BE2C (cell line): ENCODE results near the gene POLE.

Experiments
- DNase-seq: peaks from one replicate; pipeline ENCODE4 v3.0.0-alpha.2; 2020
- H3K27me3 ChIP-seq: fragments of 250-450 bp; sonication (Bioruptor Pico); 2 replicates; pipeline ENCODE4 v1.5.1; 2020; ENCODE audit warnings: mild to moderate bottlenecking
- H3K36me3 ChIP-seq: fragments of 250-450 bp; sonication (Bioruptor Pico); 2 replicates; pipeline ENCODE4 v1.5.1; 2020; ENCODE audit warnings: mild to moderate bottlenecking
- H3K4me1 ChIP-seq: fragments of 250-450 bp; sonication (Bioruptor Pico); 2 replicates; pipeline ENCODE4 v1.5.1; 2020
- H3K4me3 ChIP-seq: 2 replicates; pipeline ENCODE4 v1.5.1; 2011; ENCODE audit warnings: low read depth, low read length
- H3K9me3 ChIP-seq: fragments of 250-450 bp; sonication (Bioruptor Pico); 2 replicates; pipeline ENCODE4 v1.5.1; 2020
- TF ChIP-seq, protein P1 (sequence below): IDR thresholded peaks from 2 replicates; pipeline ENCODE4 v1.5.1; 2012; ENCODE audit warnings: mild to moderate bottlenecking, low read depth, low read length

The POLE gene

DNA sequence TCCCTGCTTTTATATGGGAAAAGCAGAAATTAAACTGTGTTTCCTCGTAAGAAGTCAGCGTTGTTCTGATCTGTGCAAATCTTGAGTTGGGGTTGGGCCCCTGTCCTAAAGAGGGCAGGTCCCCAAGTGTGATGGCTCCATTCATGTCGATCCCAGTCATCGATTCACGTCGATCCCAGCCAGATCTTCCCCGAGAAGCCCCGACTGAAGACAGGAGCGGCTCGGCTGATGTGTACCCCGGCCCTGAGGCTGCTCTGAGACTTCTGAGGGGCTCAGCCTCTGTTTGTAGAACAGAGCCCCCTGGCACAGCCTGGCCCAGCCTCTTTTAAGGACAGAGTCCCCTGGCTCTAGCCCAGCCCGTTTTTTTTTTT is 32.8 kb upstream of the POLE start:
- Histone ChIP-seq H3K4me1 (no peaks in the 10 kb centered on the region), H3K27me3 (no peaks in the 10 kb centered on the region), H3K9me3 (no peaks in the 10 kb centered on the region), H3K36me3 (peaks cover 85% of the 10 kb centered on the region), H3K4me3 (no peak overlapping the region)
- no peak for DNase-seq
- TF ChIP-seq, protein P1, sequence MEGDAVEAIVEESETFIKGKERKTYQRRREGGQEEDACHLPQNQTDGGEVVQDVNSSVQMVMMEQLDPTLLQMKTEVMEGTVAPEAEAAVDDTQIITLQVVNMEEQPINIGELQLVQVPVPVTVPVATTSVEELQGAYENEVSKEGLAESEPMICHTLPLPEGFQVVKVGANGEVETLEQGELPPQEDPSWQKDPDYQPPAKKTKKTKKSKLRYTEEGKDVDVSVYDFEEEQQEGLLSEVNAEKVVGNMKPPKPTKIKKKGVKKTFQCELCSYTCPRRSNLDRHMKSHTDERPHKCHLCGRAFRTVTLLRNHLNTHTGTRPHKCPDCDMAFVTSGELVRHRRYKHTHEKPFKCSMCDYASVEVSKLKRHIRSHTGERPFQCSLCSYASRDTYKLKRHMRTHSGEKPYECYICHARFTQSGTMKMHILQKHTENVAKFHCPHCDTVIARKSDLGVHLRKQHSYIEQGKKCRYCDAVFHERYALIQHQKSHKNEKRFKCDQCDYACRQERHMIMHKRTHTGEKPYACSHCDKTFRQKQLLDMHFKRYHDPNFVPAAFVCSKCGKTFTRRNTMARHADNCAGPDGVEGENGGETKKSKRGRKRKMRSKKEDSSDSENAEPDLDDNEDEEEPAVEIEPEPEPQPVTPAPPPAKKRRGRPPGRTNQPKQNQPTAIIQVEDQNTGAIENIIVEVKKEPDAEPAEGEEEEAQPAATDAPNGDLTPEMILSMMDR: no peak

DNA sequence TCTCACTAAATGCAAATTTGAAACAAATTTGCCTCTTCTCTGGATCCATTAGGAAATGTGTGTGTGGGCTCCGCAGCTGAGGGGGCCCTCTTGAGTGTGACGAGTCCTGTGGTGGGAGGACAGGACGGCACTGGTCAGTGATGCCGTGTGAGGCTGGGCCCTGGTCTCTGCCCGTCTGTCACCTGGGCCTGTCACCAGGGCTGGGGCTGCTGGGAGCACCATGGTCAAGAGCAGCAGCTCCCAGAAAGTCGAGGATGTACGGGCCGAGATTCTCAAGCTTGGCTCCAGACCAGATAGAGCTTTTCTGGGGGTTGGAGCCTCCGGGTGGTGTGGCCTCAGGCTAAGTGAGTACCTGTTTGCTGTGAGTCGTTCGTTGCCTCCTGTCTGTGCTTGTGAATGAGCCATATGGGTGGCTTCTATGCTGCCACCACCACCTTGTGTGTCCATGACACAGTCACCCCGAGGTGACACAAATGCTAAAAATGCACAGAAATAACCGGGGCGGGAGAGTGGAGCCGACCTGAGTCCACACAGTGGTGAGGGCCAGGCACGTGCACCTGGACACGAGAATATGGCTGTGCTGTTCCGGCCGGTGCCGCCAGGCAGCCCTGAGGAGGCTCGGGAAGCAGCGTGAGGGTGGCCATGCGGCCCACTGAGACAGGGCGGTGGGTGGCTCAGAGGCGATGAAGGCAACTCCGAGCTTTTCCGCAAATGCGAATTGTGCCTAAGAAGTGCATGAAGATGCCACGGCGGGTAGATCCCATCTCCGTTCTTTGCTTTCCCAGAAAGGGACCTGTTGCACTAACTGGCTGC is 32.2 kb upstream of the POLE start:
- DNase-seq: no peak
- Histone ChIP-seq H3K9me3 (no peaks in the 10 kb centered on the region), H3K4me3 (no peak overlapping the region), H3K4me1 (no peaks in the 10 kb centered on the region), H3K27me3 (no peaks in the 10 kb centered on the region), H3K36me3 (peaks cover 85% of the 10 kb centered on the region)
- TF ChIP-seq, protein P1: no peak

DNA sequence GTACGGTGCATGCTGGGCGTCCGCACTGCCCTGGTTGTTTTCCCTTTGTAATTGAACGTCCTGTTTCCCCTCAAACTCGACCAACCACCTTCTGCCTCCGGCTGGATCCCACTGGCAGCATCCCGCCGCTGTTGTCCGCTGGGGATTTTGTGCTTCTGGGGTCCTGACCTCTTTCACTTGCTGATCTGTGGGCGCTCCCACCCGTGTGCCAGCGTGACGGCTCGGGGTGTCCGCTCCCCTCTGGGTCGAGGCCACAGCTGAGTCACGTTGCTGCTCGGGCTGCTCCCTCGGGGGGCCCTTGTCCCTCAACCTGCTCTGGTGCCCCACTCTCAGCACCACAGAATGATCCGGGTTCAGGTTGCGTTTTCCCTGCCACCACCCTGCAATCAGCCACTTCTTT is 31.5 kb upstream of the POLE start:
- DNase-seq: no peak
- no peaks in the 10 kb centered on the region for H3K9me3 ChIP-seq
- no peak overlapping the region for H3K4me3 ChIP-seq
- TF ChIP-seq, protein P1: no peak
- H3K4me1 ChIP-seq: no peaks in the 10 kb centered on the region
- no peaks in the 10 kb centered on the region for H3K27me3 ChIP-seq
- H3K36me3 ChIP-seq: peaks cover 82% of the 10 kb centered on the region

DNA sequence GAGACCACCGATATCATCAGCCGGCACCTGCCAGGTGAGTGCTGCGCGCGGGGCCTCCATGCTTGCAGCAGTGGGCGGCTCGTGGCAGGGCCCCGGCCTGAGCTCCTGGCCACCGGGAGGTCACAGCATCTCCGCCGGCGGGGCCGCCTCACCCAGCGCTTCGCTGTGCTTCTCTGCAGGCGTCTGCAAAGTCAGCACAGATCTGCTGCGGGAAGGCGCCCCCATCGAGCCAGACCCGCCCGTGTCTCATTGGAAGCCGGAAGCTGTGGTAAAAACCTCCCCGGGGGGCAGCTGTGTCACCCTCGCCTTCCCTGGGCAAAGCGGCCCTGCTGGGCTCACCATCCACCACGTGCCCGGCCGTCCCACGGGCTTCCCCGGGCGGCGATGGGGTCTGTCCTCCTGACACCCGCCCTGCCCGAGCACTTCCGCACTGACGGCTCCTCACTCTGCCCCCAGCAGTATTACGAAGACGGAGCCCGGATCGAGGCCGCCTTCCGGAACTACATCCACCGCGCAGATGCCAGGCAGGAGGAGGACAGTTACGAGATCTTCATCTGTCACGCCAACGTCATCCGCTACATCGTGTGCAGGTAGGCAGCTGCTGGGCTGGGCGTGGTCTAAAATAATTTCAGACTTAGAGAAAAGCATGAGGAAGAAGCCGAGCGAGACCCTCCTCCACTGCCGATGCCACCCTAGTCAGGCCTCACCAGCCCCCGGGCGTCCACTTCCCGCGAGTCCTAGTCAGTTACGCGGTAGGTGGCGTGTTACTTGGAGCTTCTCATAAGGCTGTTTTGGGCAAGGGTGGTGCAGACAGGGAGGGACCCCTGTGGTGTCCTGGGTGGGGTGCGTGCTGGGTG is 30.6 kb upstream of the POLE start:
- Histone ChIP-seq H3K4me1 (no peaks in the 10 kb centered on the region), H3K27me3 (no peaks in the 10 kb centered on the region), H3K4me3 (no peak overlapping the region), H3K36me3 (peaks cover 81% of the 10 kb centered on the region), H3K9me3 (no peaks in the 10 kb centered on the region)
- no peak for DNase-seq
- TF ChIP-seq, protein P1: no peak

DNA sequence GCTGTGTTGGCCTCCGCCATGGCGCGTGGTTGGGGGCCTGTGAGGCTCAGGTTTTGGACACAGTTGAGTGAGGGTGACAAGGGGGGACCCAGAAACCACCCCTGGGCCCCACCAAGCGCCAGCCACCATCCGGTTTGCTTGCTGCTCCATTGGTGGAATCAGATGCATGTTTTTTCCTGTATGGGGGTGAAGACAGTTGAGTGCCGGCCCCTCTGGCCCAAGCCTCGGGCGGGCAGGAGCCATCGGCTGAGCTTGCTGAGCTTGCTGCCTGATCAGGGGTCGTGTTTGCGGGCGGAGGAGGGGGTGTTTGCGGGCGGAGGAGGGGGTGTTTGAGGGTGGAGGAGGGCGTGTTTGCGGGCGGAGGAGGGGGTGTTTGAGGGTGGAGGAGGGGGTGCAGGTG is 29.9 kb upstream of the POLE start:
- Histone ChIP-seq H3K27me3 (no peaks in the 10 kb centered on the region), H3K4me1 (no peaks in the 10 kb centered on the region), H3K9me3 (no peaks in the 10 kb centered on the region), H3K4me3 (no peak overlapping the region), H3K36me3 (peaks cover 76% of the 10 kb centered on the region)
- DNase-seq: no peak
- TF ChIP-seq, protein P1: no peak

DNA sequence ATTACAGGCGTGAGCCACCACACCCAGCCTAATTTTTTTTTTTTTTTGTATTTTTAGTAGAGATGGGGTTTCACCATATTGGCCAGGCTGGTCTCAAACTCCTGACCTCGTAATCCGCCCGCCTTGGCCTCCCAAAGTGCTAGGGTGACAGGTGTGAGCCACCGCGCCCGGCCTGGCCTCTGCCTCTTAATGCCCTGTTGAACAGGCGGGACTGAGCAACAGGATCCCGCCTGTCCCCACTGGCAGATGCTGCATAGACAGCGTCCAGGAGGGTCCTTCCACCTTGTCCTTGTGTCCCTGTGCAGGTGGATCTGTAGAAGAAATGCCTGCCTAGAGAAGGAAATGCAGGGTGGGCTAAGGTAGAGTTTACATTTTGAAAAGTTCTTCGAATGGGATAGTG is 29.2 kb upstream of the POLE start:
- Histone ChIP-seq H3K4me3 (no peak overlapping the region), H3K36me3 (peaks cover 70% of the 10 kb centered on the region), H3K27me3 (no peaks in the 10 kb centered on the region), H3K9me3 (no peaks in the 10 kb centered on the region), H3K4me1 (no peaks in the 10 kb centered on the region)
- no peak for DNase-seq
- TF ChIP-seq, protein P1: no peak
